Endothelial cell (in vitro differentiated cells): ENCODE measurements around the gene RPL36AL. TPM values are rescaled to one million over a fixed set of nuclear protein-coding genes. Genes with fewer than 3 reads are reported as not detected.

Experiments
- DNase-seq: peaks from one replicate; pipeline ENCODE4 v3.0.0; 2021; ENCODE audit warnings: low spot score
- H3K27ac Mint-ChIP-seq: one replicate; pipeline ENCODE4 v1.8.0; 2021; ENCODE audit warnings: mixed read lengths, inconsistent platforms; ENCODE audit not compliant: unreplicated experiment
- H3K27me3 Mint-ChIP-seq: one replicate; pipeline ENCODE4 v1.8.0; 2021; ENCODE audit warnings: mild to moderate bottlenecking, moderate library complexity, mixed read lengths, inconsistent platforms; ENCODE audit not compliant: unreplicated experiment
- H3K36me3 Mint-ChIP-seq: one replicate; pipeline ENCODE4 v1.8.0; 2021; ENCODE audit warnings: mild to moderate bottlenecking, low read depth, mixed read lengths, inconsistent platforms; ENCODE audit not compliant: unreplicated experiment
- H3K4me1 Mint-ChIP-seq: one replicate; pipeline ENCODE4 v1.8.0; 2021; ENCODE audit warnings: mild to moderate bottlenecking, mixed read lengths, inconsistent platforms; ENCODE audit not compliant: unreplicated experiment
- H3K4me3 Mint-ChIP-seq: one replicate; pipeline ENCODE4 v1.8.0; 2021; ENCODE audit warnings: mild to moderate bottlenecking, mixed read lengths, inconsistent platforms; ENCODE audit not compliant: unreplicated experiment
- H3K9me3 Mint-ChIP-seq: one replicate; pipeline ENCODE4 v1.8.0; 2021; ENCODE audit warnings: mixed read lengths, inconsistent platforms; ENCODE audit not compliant: unreplicated experiment
- CTCF ChIP-seq: fragments of 200-600 bp; sonication (generic); IDR thresholded peaks from one replicate; pipeline ENCODE4 v1.5.0; 2021; ENCODE audit warnings: antibody characterized with exemption; ENCODE audit not compliant: unreplicated experiment
- total RNA-seq: library from RNA; stranded (reverse); fragmentation: NEBNext Ultra II Directional; extraction: Animal tissue kit (Norgen Biotek cat#: 25700); gene quantifications from one replicate; pipeline ENCODE4 v1.2.1, GENCODE V29; 2021; ENCODE audit not compliant: unreplicated experiment

RPL36AL gene
- total RNA-seq, 1 donor from 2014 or later, result 186 TPM

- Mint-ChIP-seq H3K9me3 (no peaks in the 10 kb centered on the region), H3K27me3 (no peaks in the 10 kb centered on the region), H3K27ac (no peak overlapping the region), H3K4me3 (no peak overlapping the region), H3K4me1 (no peaks in the 10 kb centered on the region), H3K36me3 (peaks cover 11% of the 10 kb centered on the region)
- DNase-seq, result no peak
- TF ChIP-seq CTCF, result no peak
Measured at GRCh38 chr14:49607583-49607982, 12.8 kb downstream of the RPL36AL start.

GRCh38 chr14:49598485-49599300 lies 21.7 kb downstream of the RPL36AL start, which contains the start of gene LRR1:
LRR1 (plus strand) TSS chr14:49598940; CDS start chr14:49599021, 81 bp downstream.
- peak; percentile 89 for DNase-seq
- TF ChIP-seq CTCF, result no peak
- peaks cover 5% of the 10 kb centered on the region for H3K27me3 Mint-ChIP-seq
- no peaks in the 10 kb centered on the region for H3K9me3 Mint-ChIP-seq
- peak within 1 kb of the TSS; percentile 97 for H3K27ac Mint-ChIP-seq
- H3K36me3 Mint-ChIP-seq, result peaks cover 4% of the 10 kb centered on the region
- H3K4me3 Mint-ChIP-seq, result peak within 1 kb of the TSS; percentile 99
- H3K4me1 Mint-ChIP-seq, result peaks cover 21% of the 10 kb centered on the region

- Mint-ChIP-seq H3K4me3 (peak overlapping the region; percentile 99), H3K4me1 (peaks cover 21% of the 10 kb centered on the region), H3K27me3 (peaks cover 5% of the 10 kb centered on the region), H3K27ac (peak overlapping the region; percentile 97), H3K9me3 (no peaks in the 10 kb centered on the region), H3K36me3 (peaks cover 4% of the 10 kb centered on the region)
- no peak for TF ChIP-seq CTCF
- DNase-seq, result peak; percentile 17
Measured at GRCh38 chr14:49598189-49598484, 22.3 kb downstream of the RPL36AL start.

GRCh38 chr14:49594347-49595091 lies 25.9 kb downstream of the RPL36AL start:
- no peak for TF ChIP-seq CTCF
- H3K36me3 Mint-ChIP-seq, result no peaks in the 10 kb centered on the region
- H3K27me3 Mint-ChIP-seq, result peaks cover 1% of the 10 kb centered on the region
- no peak for DNase-seq
- H3K9me3 Mint-ChIP-seq, result no peaks in the 10 kb centered on the region
- no peak overlapping the region for H3K27ac Mint-ChIP-seq
- no peak overlapping the region for H3K4me3 Mint-ChIP-seq
- H3K4me1 Mint-ChIP-seq, result peaks cover 16% of the 10 kb centered on the region

GRCh38 chr14:49593016-49593415 lies 27.4 kb downstream of the RPL36AL start:
- Mint-ChIP-seq H3K27ac (no peak overlapping the region), H3K9me3 (no peaks in the 10 kb centered on the region), H3K27me3 (peaks cover 1% of the 10 kb centered on the region), H3K4me3 (no peak overlapping the region), H3K36me3 (no peaks in the 10 kb centered on the region), H3K4me1 (peaks cover 13% of the 10 kb centered on the region)
- no peak for DNase-seq
- TF ChIP-seq CTCF, result no peak
